Right hindlimb (tissue), 1 donor: Measurements from ENCODE around the gene FBXO41.

ENCODE experiments used
- DNase-seq: peaks from one replicate; pipeline ENCODE4 v3.0.0-alpha.2; 2018

Gene FBXO41, protein sequence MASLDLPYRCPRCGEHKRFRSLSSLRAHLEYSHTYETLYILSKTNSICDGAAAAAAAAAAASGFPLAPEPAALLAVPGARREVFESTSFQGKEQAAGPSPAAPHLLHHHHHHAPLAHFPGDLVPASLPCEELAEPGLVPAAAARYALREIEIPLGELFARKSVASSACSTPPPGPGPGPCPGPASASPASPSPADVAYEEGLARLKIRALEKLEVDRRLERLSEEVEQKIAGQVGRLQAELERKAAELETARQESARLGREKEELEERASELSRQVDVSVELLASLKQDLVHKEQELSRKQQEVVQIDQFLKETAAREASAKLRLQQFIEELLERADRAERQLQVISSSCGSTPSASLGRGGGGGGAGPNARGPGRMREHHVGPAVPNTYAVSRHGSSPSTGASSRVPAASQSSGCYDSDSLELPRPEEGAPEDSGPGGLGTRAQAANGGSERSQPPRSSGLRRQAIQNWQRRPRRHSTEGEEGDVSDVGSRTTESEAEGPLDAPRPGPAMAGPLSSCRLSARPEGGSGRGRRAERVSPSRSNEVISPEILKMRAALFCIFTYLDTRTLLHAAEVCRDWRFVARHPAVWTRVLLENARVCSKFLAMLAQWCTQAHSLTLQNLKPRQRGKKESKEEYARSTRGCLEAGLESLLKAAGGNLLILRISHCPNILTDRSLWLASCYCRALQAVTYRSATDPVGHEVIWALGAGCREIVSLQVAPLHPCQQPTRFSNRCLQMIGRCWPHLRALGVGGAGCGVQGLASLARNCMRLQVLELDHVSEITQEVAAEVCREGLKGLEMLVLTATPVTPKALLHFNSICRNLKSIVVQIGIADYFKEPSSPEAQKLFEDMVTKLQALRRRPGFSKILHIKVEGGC

GRCh38 chr2:73284296-73285158 lies at the start of gene FBXO41:
FBXO41 (minus strand) TSS chr2:73284478; CDS start chr2:73269630, 14,848 bp downstream.
- no peak for DNase-seq

DNA sequence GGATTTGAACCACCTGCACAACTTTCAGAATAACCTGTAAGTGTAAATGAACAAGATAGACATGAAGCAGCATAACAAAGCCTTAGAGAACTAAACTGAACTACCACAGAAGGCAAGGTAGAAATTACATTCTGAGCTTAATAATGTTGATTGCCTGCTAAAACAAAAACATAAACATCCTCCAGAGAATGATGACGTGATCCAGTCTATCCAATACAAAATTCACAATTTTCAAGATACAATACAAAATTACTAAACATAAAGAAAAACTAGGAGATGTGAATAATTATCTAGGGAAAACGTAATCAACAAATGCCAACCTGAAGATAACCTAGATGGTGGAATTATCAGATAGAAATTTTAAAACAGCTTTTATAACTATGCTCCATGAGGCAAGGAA lies 49.8 kb upstream of the FBXO41 start:
- no peak for DNase-seq

GRCh38 chr2:73333564-73333963 lies 49.3 kb upstream of the FBXO41 start:
- DNase-seq = no peak

DNA sequence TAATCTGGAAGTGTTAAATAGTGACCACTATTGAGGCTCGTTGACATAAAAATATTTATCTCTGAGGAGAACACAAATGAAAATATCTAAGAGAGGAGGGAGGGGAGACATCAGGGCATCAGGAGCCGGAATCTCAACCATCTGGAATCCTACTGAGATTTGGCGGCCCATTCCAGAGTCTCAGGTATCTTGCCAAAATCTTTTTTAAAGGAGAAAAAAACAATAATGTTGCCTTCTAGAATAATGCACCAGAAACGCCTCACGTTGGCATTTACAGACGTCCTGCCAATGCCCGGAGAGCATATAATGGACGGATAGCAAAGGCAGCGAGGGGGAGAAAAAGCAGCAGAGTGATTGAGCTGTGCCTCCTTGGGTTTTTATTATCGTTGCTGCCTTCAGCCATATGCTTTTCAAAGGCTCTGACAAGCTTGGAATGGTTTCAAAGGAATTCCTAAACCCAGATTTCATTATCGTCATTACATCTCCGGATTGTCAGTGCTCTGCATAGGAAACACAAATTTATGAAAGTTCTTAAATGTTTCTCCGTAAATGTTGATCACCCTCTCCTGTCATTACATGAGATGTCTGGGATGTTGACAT lies 39.9 kb upstream of the FBXO41 start:
- no peak for DNase-seq

GRCh38 chr2:73323551-73323950 lies 39.3 kb upstream of the FBXO41 start:
- DNase-seq = no peak

DNA sequence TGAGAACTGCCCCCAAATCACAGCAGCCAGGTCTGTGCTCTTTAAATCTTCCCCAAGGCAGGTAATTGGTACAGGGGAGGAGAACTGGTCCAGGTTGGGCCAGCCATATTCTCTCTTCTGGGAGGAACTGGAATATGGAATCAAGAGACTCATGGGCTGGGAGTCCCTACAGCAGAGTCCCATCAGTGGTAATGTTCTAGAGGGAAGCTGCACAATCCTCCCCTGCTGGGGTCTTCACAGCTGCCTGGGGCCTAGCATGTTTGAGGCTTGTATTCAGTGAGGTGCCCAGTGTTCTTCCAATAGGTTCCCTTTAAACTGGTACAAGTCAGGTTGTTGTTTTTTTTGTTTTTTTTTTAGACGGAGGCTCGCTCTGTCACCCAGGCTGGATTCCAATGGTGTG lies 30.2 kb upstream of the FBXO41 start:
- no peak for DNase-seq

- no peak for DNase-seq
Observed at GRCh38 chr2:73307720-73308119, 23.4 kb upstream of the FBXO41 start.

DNA sequence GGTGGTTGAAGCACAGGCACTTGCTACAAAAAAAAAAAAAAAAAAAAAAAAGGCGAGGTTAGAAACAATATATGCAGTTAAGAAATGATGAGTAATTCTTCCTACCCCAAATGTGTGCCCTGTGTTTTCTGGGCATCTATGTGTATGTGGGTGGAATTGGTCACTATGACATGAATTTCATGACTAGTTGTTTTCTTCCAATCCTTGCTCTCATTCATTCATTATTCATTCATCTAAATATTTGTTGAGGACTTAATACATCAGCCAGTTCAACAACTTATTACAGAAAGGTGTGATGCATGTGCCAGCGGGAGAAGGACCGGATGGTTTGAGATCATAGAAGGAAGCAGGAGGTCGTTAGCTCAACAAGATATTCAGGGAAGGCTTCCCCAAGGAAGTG lies 17.4 kb upstream of the FBXO41 start:
- DNase-seq = no peak

GRCh38 chr2:73300926-73301325 lies 16.6 kb upstream of the FBXO41 start:
- DNase-seq = no peak

GRCh38 chr2:73297586-73297985 lies 13.3 kb upstream of the FBXO41 start:
- DNase-seq = no peak

DNA sequence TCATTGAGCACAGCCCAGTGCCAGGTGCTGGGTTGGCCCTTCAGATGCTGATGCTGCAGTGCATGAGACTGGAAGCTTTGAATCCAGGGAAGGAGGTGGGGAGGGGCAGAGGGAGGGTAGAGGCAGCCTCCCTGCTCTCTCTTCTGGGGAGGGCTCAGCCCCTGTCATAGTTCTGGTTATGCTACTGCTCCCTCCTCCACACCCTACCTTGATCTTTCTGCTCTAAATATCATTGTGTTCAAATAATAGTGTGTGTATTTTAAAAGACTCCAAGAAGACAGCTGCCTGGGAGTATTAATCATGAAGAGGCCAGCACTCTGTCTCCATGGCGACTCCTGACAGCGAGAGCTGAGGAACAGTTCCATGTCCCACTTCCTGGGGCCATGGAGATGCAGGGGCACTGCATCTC lies 12.9 kb upstream of the FBXO41 start:
- DNase-seq = no peak

DNA sequence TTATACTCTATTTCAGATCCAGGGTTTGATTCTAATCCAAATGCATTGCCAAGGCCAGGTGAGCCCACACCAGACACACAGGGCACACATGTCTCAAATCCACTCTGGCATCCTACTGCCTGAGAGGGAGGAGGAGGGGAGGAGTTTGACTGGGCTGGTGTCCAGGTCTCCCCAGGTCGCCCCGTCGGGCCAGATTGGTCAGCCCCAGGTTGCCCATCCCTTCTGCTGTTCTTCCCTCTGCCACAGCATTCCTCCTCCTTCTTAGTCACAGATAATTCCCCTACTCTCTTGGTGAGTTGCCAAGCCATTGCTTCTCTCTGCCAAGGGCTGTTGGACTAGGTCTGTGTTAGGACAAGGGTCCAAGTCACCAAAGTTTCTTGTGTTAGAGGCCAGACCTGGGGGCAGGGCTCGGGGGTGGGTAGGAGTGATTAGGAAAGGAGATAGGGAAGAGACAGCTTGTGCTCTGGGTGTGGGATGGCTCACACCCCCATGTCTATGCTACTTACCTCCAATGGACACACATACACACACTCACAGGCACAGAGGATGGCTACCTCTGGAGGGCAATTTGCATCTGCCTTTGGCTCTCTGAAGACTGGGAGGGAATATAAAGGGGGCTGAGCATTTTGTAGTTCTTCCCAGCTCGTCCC lies 11.6 kb upstream of the FBXO41 start:
- no peak for DNase-seq

- no peak for DNase-seq
Observed at GRCh38 chr2:73294239-73294638, 10.0 kb upstream of the FBXO41 start.

DNA sequence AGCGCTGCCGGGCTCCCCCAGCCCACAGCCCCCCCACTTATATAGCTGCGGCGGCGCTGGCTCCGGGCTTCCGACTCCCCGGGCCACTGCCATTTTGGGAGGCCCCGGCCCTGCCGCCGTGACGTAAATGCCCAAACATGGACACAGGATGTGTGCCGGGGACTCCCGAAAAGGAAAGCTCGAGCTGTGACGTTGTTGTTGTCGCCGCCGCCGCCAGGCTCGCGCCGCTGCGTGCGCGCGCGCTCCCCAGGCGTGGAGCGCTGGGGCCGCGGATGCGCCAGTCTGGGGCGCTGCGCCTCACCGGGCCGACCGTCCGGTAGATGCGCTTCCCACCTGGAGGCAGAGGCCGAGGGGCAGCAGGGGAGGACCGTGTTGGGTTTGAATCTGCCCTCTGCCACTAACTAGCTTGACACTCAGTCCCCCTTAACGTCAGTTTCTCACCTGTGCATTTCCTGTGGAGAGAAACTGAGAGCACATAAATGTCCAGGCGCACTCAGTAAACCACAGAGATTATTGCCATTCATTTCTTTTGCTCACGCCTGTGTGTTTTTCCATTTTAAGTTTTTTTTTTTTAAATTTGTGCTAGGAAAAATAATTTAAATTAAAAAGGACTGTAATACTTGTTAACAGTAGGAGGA lies 9.4 kb upstream of the FBXO41 start, which contains the start of gene EGR4:
TSS of gene EGR4 (minus strand) at position 15 of the 638 bp plus-strand sequence. CDS start 231 bp downstream, outside the sequence.
- peak; percentile 27 for DNase-seq

DNA sequence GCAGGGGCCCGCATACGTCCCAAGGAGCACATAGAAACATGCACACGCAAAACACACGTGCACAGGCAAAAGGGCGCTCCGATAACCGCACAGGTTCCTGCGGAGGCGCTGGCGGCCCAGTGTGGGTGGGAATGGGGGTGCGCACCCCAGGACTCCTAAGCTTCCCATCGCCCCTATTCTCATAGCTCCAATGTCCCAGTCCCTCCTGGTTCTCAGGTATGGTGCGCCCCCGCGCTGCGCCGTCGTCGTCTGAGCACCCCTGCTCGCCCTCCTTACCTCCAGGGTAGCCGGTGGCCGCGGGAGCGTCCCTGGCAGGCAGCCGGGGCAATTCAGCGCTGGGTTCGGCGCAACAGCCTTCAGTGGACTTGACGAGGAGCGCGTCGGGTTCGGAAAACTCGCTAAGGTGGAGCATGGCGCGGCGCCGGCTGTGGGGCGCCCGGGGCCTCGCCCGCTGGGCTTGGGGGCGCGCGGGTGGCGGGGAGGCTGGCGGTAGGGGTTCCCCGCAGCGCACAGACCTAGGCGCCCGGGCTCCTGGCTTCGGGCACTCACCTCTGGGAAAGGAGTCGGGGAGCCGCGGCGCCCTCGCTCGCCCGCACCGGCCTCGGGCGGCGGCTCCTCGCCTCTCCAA lies 8.7 kb upstream of the FBXO41 start:
- no peak for DNase-seq

DNA sequence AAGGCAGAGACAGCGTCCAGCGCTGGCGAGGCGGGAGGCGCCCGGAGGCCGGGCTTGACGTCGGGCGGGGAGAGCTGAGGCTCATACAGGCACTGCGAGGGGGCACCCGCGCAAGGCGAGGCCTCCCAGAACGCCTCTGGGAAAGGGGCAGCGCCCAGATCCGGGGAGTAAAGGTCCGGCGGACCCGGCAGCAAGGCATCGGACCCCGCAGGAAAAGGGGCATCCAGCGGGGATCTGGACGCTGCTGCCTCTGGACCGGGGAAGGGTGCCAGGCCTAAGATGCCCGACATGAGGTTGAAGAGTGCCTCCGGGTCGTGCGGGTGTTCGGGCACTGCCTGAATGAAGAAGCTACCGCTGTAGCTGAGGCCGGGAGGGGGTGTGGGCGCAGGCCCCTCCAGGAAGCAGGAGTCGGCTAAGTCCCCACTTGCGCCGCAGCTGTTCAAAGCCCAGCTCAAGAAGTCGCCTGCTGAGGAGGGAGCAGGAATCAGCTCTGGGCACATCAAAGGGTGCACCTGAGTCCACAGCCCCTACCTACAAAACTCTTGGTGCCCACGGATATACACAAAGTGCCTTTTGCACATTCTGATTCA lies 8.1 kb upstream of the FBXO41 start:
- DNase-seq = no peak

DNA sequence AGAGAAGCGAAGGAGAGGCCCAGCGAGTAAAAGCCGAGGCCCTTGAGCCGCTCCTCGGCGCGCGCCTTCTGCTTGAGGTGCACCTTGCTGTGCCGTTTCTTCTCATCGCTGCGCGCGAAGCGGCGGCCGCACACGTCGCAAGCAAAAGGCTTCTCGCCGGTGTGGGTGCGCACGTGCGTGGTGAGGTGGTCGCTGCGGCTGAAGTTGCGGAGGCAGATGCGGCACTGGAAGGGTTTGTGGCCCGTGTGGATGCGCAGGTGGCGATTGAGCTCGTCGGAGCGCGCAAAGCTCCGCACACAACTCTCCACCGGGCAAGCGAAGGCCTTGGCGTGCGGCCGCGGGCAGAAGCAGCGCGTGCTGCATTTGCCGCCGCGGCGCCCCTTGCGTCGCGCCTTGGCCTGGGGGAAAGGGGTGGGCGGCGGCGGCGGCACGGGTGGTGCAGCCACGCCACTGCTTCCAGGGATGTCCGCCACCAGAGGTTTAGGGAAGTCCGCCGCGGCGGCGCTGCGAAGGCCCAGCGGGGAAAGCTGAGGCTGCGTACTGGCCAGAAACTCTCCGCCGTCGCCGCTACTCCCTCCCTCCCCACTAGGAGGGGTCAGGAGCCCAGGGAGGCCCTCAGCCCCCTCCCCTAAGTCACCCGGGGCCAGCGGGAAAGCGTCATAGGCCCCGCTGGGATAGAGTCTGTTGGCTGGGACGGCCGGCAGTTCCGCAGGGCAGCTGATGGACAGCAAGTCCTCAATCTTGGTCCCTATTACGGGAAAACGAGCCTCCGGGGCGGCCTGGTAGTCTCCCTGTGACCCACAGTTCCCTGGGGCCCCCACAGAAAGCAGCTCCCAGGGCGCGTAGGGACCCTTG lies 7.4 kb upstream of the FBXO41 start:
- DNase-seq = no peak

DNA sequence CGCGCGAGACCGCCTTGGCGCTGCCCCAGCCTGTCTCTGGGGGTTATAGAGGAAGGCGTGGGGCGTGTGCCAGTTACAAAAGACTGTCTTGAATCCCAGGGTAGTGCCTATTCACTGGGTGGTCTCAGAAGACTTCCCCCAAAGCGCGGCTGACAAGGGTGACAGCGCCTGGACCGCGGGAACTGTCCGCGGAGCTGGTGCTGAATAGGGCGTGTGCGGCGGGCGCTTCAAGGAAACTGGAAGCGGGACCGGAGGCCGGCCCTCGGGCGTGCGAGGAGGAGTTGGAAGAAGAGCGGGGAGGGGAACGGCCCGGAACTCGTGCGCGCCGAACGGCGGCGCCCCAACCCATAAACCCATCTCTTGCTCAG lies 6.8 kb upstream of the FBXO41 start:
- DNase-seq = peak; percentile 80

- no peak for DNase-seq
Observed at GRCh38 chr2:73290049-73290839, 6.0 kb upstream of the FBXO41 start.
